SU-DHL-6 (cell line): ENCODE measurements around the gene HCFC2.
A peak's percentile ranks its signal among the peaks of the same experiment; 100 is the strongest.
"Not testable (repeated sequence)": the region's sequence is repeated elsewhere in the genome, so short reads cannot be mapped to it uniquely, and the experiment has no call there.

Source experiments
- H2AFZ ChIP-seq: fragments of 200-600 bp; sonication (generic); 2 replicates; pipeline ENCODE4 v1.6.1; 2014; ENCODE audit warnings: low read depth, mild to moderate bottlenecking, moderate library complexity, mixed read lengths, antibody characterized with exemption, low read length; ENCODE audit not compliant: severe bottlenecking
- H3F3A ChIP-seq: fragments of 200-600 bp; shearing (Covaris generic); 2 replicates; pipeline ENCODE4 v1.6.0; 2016; ENCODE audit warnings: antibody characterized with exemption, mild to moderate bottlenecking; ENCODE audit not compliant: insufficient read depth
- H3K27ac ChIP-seq: fragments of 200-600 bp; sonication (generic); 2 replicates; pipeline ENCODE4 v1.5.1; 2016; ENCODE audit warnings: low read depth, mild to moderate bottlenecking, low read length, moderate library complexity, mixed read lengths
- H3K27me3 ChIP-seq: fragments of 200-600 bp; sonication (generic), shearing (Covaris generic); 2 replicates; pipeline ENCODE4 v1.6.0; 2014; ENCODE audit warnings: mild to moderate bottlenecking, low read length
- H3K36me3 ChIP-seq: fragments of 200-600 bp; sonication (generic); 2 replicates; pipeline ENCODE4 v1.6.1; 2014; ENCODE audit warnings: mild to moderate bottlenecking, low read length, mixed read lengths
- H3K4me2 ChIP-seq: fragments of 300-600, 200-600 bp; shearing (Covaris generic), sonication (generic); 2 replicates; pipeline ENCODE4 v1.6.0; 2014; ENCODE audit warnings: low read length, low read depth, mild to moderate bottlenecking; ENCODE audit not compliant: poor library complexity, severe bottlenecking
- H3K4me3 ChIP-seq: fragments of 200-600 bp; sonication (generic); 2 replicates; pipeline ENCODE4 v1.5.1; 2014; ENCODE audit warnings: antibody characterized with exemption, low read length, mild to moderate bottlenecking, mixed read lengths; ENCODE audit not compliant: insufficient read depth, poor library complexity, severe bottlenecking
- H3K79me2 ChIP-seq: fragments of 200-600 bp; sonication (generic); 2 replicates; pipeline ENCODE4 v1.6.1; 2014; ENCODE audit warnings: mild to moderate bottlenecking, low read length, moderate library complexity; ENCODE audit not compliant: insufficient read depth
- H3K9ac ChIP-seq: fragments of 200-600 bp; sonication (generic); 2 replicates; pipeline ENCODE4 v1.7.0; 2014; ENCODE audit warnings: mild to moderate bottlenecking, low read length
- H3K9me2 ChIP-seq: fragments of 200-600 bp; sonication (generic); replicated peaks from 2 replicates; pipeline ENCODE4 v1.6.1; 2014; ENCODE audit warnings: low read length; ENCODE audit not compliant: insufficient read depth
- H3K9me3 ChIP-seq: fragments of 200-600 bp; sonication (generic); 2 replicates; pipeline ENCODE4 v1.6.1; 2014; ENCODE audit warnings: low read length, mixed read lengths; ENCODE audit not compliant: insufficient read depth
- H4K20me1 ChIP-seq: fragments of 200-600 bp; sonication (generic); 2 replicates; pipeline ENCODE4 v1.6.1; 2014; ENCODE audit warnings: low read depth, mild to moderate bottlenecking, antibody characterized with exemption, low read length, moderate library complexity, mixed read lengths
- CTCF ChIP-seq: fragments of 200-600 bp; sonication (generic); IDR thresholded peaks from one replicate; pipeline ENCODE4 v1.5.1; 2017; ENCODE audit warnings: antibody characterized with exemption, mild to moderate bottlenecking, low read length, moderate library complexity; ENCODE audit not compliant: insufficient read depth, poor library complexity, severe bottlenecking
- EZH2phosphoT487 ChIP-seq: fragments of 200-600 bp; sonication (generic), shearing (Covaris generic); conservative IDR thresholded peaks from 2 replicates; pipeline ENCODE4 v1.6.1; 2018; ENCODE audit warnings: mild to moderate bottlenecking, antibody characterized with exemption, low read length, moderate library complexity, mixed read lengths

HCFC2 gene

DNA sequence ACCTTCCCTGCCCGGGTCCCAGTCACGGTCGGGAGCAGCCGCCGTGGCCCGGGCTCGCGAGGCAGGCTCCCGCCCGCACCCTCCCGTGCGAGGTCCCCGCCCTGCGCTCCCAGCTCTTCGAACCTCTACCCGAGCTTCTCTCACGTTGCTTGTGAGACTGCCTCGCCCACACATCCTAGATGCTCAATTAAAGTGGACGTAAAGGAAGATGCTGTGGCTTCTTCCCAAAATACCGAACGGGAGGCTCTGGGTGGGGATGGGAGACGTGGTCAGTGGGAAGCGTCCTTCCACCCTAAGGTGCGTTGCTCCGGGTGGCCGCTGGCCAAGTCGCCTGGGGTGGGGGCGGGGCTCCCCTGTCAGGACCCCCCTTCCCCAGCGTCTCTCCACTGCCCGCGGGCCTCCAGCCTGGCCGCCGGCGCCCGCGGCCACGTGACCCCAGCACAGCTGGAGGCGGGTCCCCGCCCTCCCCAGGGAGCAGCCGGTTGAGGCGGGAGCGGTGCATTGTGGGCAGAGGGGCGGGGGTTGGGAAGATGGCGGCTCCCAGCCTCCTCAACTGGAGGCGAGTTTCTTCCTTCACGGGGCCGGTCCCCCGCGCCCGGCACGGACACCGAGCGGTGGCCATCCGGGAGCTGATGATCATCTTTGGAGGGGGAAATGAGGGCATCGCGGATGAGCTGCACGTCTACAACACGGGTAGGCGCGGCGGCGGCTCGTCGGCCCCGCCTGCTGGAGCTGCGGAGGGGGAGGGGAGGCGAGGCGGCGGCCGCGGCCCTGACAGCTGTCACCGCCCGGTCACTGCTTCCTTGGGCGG lies at the start of gene HCFC2:
TSS of gene HCFC2 (plus strand) at position 501 of the 811 bp plus-strand sequence. CDS start at position 531, 30 bp downstream.
- peak within 1 kb of the TSS; percentile 78 for H3K9ac ChIP-seq
- H3K9me3 ChIP-seq, result no peaks in the 10 kb centered on the region
- no peaks in the 10 kb centered on the region for H4K20me1 ChIP-seq
- peak within 1 kb of the TSS; percentile 97 for H2AFZ ChIP-seq
- 0 out of 2 replicates have a peak, but pooled peaks cover 4% of the 10 kb centered on the region for H3F3A ChIP-seq
- H3K79me2 ChIP-seq, result 0 out of 2 replicates have a peak, but pooled peaks cover 10% of the 10 kb centered on the region
- peak within 1 kb of the TSS; percentile 90 for H3K4me3 ChIP-seq
- no peaks in the 10 kb centered on the region for H3K9me2 ChIP-seq
- H3K27ac ChIP-seq, result peak within 1 kb of the TSS; percentile 41; the same call in 1 of the 2 replicates
- no peaks in the 10 kb centered on the region; the same call in 1 of the 2 replicates for H3K36me3 ChIP-seq
- H3K27me3 ChIP-seq, result no peaks in the 10 kb centered on the region
- H3K4me2 ChIP-seq, result peak within 1 kb of the TSS; percentile 83
- TF ChIP-seq EZH2phosphoT487, result no peak
- TF ChIP-seq CTCF, result no peak

DNA sequence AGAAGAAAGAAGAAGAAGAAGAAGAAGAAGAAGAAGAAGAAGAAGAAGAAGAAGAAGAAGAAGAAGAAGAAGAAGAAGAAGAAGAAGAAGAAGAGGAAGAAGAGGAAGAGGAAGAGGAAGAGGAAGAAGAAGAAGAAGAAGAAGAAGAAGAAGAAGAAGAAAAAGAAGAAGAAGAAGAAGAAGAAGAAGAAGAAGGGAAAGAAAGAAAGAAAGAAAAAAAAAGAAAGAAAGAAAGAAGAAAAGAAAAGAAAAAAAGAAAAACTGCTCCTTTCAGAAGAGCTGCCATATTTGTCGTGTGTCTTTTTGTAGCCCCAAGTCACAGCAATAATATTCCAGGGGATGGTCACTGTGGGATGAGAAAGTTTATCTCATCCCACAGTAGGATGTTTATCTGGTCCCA lies 42.5 kb upstream of the HCFC2 start:
- not testable (repeated sequence) for H3K27ac ChIP-seq, H3K27me3 ChIP-seq, H3K36me3 ChIP-seq, H3K9ac ChIP-seq, H3K4me3 ChIP-seq, H4K20me1 ChIP-seq, H3K4me2 ChIP-seq, H3K79me2 ChIP-seq, H2AFZ ChIP-seq, H3F3A ChIP-seq, H3K9me3 ChIP-seq, H3K9me2 ChIP-seq

GRCh38 chr12:104022786-104023185 lies 41.5 kb upstream of the HCFC2 start:
- no peak overlapping the region for H3K4me3 ChIP-seq
- no peak overlapping the region for H3K4me2 ChIP-seq
- no peak overlapping the region for H2AFZ ChIP-seq
- no peaks in the 10 kb centered on the region for H3K79me2 ChIP-seq
- no peak overlapping the region for H3K9ac ChIP-seq
- no peaks in the 10 kb centered on the region for H3K9me2 ChIP-seq
- no peaks in the 10 kb centered on the region for H3K27me3 ChIP-seq
- H4K20me1 ChIP-seq, result no peaks in the 10 kb centered on the region
- no peaks in the 10 kb centered on the region for H3K36me3 ChIP-seq
- H3K9me3 ChIP-seq, result no peaks in the 10 kb centered on the region
- TF ChIP-seq EZH2phosphoT487, result no peak
- no peak for TF ChIP-seq CTCF
- H3K27ac ChIP-seq, result no peak overlapping the region
- H3F3A ChIP-seq, result no peaks in the 10 kb centered on the region

DNA sequence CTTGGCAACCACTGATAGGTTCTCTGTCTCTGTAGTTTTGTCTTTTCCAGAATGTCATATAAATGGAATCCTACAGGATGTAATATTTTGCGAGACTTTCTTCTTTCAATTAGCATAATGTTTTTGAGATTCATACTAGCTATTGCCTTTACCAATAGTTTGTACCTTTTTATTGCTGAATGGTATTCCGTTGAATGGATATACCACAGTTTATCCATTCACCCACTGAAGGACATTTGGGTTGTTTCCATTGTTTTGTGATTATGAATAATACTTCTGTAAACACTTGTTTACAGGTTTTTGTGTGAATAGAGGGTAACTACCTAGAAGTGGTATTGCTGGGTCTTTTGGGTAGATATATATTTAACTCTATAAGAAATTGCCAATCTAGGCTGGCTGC lies 40.6 kb upstream of the HCFC2 start:
- Histone ChIP-seq H2AFZ (no peak overlapping the region), H3K79me2 (no peaks in the 10 kb centered on the region), H3K4me3 (no peak overlapping the region), H3K36me3 (no peaks in the 10 kb centered on the region), H3K4me2 (no peak overlapping the region), H4K20me1 (no peaks in the 10 kb centered on the region), H3K9ac (no peak overlapping the region), H3F3A (no peaks in the 10 kb centered on the region), H3K9me3 (no peaks in the 10 kb centered on the region), H3K27me3 (no peaks in the 10 kb centered on the region), H3K9me2 (no peaks in the 10 kb centered on the region), H3K27ac (no peak overlapping the region)
- no peak for TF ChIP-seq CTCF
